Muscle of arm (tissue), 12 donors: ENCODE results near the gene TADA1. TPM values are rescaled to one million over a fixed set of nuclear protein-coding genes. Genes with fewer than 3 reads are reported as not detected.

Experiments
- polyA plus RNA-seq, 12 donors: library from polyadenylated mRNA; unstranded; fragments of 120-200 nt; gene quantifications; one replicate each; pipeline ENCODE4 v1.2.1, GENCODE V29; 2013; ENCODE audit not compliant: insufficient read length in 12 of 12

The TADA1 gene
- polyA plus RNA-seq, 12 donors: 11.4 to 19.7 (median 14.8) TPM; not detected in 1

Other genes starting within 250 kb of the TADA1 start
- 10 to 100 TPM in 11 of 12 donors, not detected in 1; 11.6 to 23.0 (median 15.4) TPM for gene POGK, start 36.8 kb downstream of the TADA1 start, polyA plus RNA-seq
- 1 to 10 TPM in 11 of 12 donors, not detected in 1; 1.3 to 5.0 (median 2.0) TPM for gene ILDR2, start 99.3 kb upstream of the TADA1 start, polyA plus RNA-seq
- gene MAEL, start 113.0 kb upstream of the TADA1 start, polyA plus RNA-seq: 1 to 10 TPM in 1 of 12 donors, under 1 TPM in 9, not detected in 2; 0.20 to 1.1 (median 0.48) TPM
- gene GPA33, start 214.1 kb upstream of the TADA1 start, polyA plus RNA-seq: 10 to 100 TPM in 1 of 12 donors, under 1 TPM in 9, not detected in 2; 0.12 to 22.3 (median 0.19) TPM
- 100 to 1,000 TPM in 5 of 12 donors, 10 to 100 TPM in 6, not detected in 1; 34.2 to 146 (median 99.8) TPM for gene STYXL2, start 217.8 kb upstream of the TADA1 start, polyA plus RNA-seq